CD8-positive, alpha-beta memory T cell (primary cell): ENCODE results near the gene EPS15. TPM values are rescaled to one million over a fixed set of nuclear protein-coding genes. Genes with fewer than 3 reads are reported as not detected.
"Not testable (repeated sequence)": the region's sequence is repeated elsewhere in the genome, so short reads cannot be mapped to it uniquely, and the experiment has no call there.

Experiments
- CTCF ChIA-PET: fragments of 350-600 bp; sonication (Branson Sonifier 250); formaldehyde crosslinking; loops from one replicate; lab custom pipeline; 2021; ENCODE audit warnings: antibody characterized with exemption; lab: Charles Lee
- POLR2A ChIA-PET: fragments of 350-600 bp; sonication (Branson Sonifier 250); formaldehyde crosslinking; loops from one replicate; lab custom pipeline; 2021; ENCODE audit warnings: antibody characterized with exemption; lab: Charles Lee
- DNase-seq, 5 donors: peaks; one replicate each; pipeline versions ENCODE4 v3.0.0 to v3.0.0-alpha.2; 2020 to 2022; ENCODE audit warnings: mixed read lengths in 1 of 5
- H3K27ac ChIP-seq: one replicate; pipeline ENCODE4 v1.7.0; 2013; ENCODE audit warnings: low read depth, mild to moderate bottlenecking, low read length, moderate library complexity
- H3K27me3 ChIP-seq: 2 replicates; pipeline ENCODE4 v1.7.0; 2013; ENCODE audit warnings: low read length, mild to moderate bottlenecking; ENCODE audit not compliant: insufficient read depth, poor library complexity, severe bottlenecking
- H3K36me3 ChIP-seq: 2 replicates; pipeline ENCODE4 v1.7.0; 2013; ENCODE audit warnings: mild to moderate bottlenecking, low read length, moderate library complexity; ENCODE audit not compliant: insufficient read depth
- H3K4me1 ChIP-seq: 2 replicates; pipeline ENCODE4 v1.7.0; 2013; ENCODE audit warnings: mild to moderate bottlenecking, low read length, moderate library complexity; ENCODE audit not compliant: insufficient read depth
- H3K4me3 ChIP-seq: 2 replicates; pipeline ENCODE4 v1.7.0; 2013; ENCODE audit warnings: mild to moderate bottlenecking, low read length
- H3K9me3 ChIP-seq: 2 replicates; pipeline ENCODE4 v1.7.0; 2013; ENCODE audit warnings: mild to moderate bottlenecking, low read length
- H3K27ac Mint-ChIP-seq, 8 donors: one replicate each; pipeline ENCODE4 v1.8.0; 2020 to 2021; ENCODE audit warnings: mixed read lengths in 8 of 8, mild to moderate bottlenecking in 6 of 8, inconsistent platforms in 3 of 8, moderate library complexity in 3 of 8
- H3K27me3 Mint-ChIP-seq, 2 donors: one replicate each; pipeline ENCODE4 v1.8.0; 2020 to 2021; ENCODE audit warnings: mixed read lengths in 2 of 2, mild to moderate bottlenecking in 1 of 2, moderate library complexity in 1 of 2
- H3K36me3 Mint-ChIP-seq, 3 donors: one replicate each; pipeline ENCODE4 v1.8.0; 2020 to 2021; ENCODE audit warnings: mixed read lengths in 3 of 3, inconsistent platforms in 1 of 3, mild to moderate bottlenecking in 1 of 3
- H3K4me1 Mint-ChIP-seq, 3 donors: one replicate each; pipeline ENCODE4 v1.8.0; 2020 to 2021; ENCODE audit warnings: mixed read lengths in 3 of 3, inconsistent platforms in 1 of 3, mild to moderate bottlenecking in 1 of 3
- H3K4me3 Mint-ChIP-seq, 7 donors: one replicate each; pipeline ENCODE4 v1.8.0; 2020 to 2021; ENCODE audit warnings: mixed read lengths in 7 of 7, mild to moderate bottlenecking in 6 of 7, moderate library complexity in 4 of 7, inconsistent platforms in 2 of 7
- H3K9me3 Mint-ChIP-seq, 5 donors: one replicate each; pipeline ENCODE4 v1.8.0; 2020 to 2022; ENCODE audit warnings: mixed read lengths in 5 of 5, mild to moderate bottlenecking in 3 of 5, moderate library complexity in 2 of 5, inconsistent platforms in 1 of 5
- polyA plus RNA-seq: library from polyadenylated mRNA; unstranded; fragments of 300-500 nt; fragmentation: Illumina TruSeq; gene quantifications from one replicate; pipeline ENCODE4 v1.2.3, GENCODE V29; 2021
- total RNA-seq, 2 experiments: library from RNA; stranded (reverse); gene quantifications; one replicate each; pipeline ENCODE4 v1.2.3, GENCODE V29; 2021

The EPS15 gene
- total and polyA plus RNA-seq, 3 experiments from 2014 or later = 59.6 to 112 (median 108) TPM

DNA sequence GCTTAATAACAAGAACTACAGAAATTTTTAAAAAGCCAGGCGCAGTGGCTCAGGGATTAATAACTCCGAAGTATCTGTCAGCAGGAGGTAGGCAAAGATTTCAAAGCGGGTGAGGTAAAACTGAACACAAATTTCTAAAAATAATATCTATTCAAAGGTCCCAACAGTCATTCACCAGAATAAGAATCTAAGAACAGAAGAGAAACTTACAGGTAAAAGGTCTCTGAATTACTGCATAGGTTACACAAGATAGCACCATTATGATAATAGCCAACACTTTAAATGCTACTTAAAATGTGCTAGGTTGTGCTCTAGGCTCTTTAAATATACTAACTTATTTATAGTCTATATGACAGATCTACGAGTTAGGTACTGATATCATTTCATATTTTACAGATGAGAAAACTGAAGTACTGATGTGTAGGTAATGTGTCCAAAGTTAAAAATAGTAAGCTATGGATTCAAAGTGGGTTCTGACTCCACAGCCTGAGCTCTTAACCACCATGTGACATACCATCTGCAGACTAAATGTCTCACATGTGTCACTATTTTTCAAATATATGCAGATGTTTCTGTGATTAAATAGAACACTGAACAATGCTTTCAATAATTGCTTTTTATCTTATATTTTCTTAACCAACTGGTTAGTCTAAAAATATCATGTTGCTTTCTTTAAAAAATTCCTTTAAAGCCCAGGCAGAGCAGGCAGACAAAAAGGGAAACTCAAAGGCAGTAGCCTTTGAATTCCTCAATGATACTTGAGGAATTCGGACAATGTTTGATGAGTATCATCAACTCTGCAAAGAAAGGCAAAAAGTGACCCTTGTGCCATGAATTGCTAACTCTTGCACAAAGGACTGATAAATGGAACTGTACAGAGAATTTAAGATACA, 108.3 kb downstream of the EPS15 start:
- Histone ChIP-seq H3K4me3 (no peak overlapping the region), H3K27me3 (no peaks in the 10 kb centered on the region), H3K9me3 (no peaks in the 10 kb centered on the region), H3K4me1 (no peaks in the 10 kb centered on the region), H3K36me3 (peaks cover 24% of the 10 kb centered on the region), H3K27ac (no peak overlapping the region)
- Mint-ChIP-seq H3K27me3 (peaks cover 0 to 3% of the 10 kb centered on the region in 2 donors), H3K9me3 (no peaks in the 10 kb centered on the region), H3K27ac (no peak overlapping the region), H3K4me3 (no peak overlapping the region), H3K36me3 (peaks cover 16 to 75% (median 25%) of the 10 kb centered on the region in 3 donors), H3K4me1 (peaks cover 1 to 10% (median 4%) of the 10 kb centered on the region in 3 donors)
- POLR2A ChIA-PET = no interaction called here
- CTCF ChIA-PET = no interaction called here
- no peak for DNase-seq

DNA sequence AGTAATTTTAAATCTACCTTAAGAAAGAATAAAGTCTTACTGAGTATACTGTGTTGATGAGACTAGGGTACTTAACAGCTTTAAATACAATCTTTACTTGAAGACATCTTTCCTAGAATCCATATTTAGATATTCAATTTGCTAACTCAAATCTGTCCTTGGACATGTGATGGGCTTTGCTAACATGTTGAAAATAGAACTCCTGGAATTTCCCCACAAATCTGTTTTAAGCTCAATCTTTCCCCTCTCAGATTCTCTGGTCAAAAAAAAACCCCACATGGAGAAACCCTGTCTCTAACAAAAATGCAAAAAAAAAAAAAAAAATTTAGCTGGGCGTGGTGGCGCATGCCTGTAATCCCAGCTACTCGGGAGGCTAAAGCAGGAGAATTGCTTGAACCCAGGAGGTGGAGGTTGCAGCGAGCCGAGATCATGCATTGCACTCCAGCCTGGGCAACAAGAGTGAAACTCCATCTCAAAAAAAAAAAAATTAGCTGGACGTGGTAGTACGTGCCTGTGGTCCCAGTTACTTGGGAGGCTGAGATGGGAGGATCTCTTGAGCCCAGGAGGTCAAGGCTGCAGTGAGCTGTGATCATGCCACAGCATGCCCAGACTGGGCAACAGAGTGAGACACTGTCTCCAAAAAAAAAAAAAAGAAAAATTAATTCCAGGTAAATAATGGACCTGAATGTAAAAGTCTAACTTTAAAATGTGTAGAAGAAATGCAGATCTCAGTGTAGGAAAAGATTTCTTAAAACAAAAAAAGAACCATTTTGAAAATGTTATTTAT, 109.1 kb downstream of the EPS15 start:
- H3K4me3 ChIP-seq, H3K27ac ChIP-seq, H3K9me3 Mint-ChIP-seq, H3K4me3 Mint-ChIP-seq, H3K9me3 ChIP-seq, H3K4me1 ChIP-seq, H3K4me1 Mint-ChIP-seq, H3K27me3 ChIP-seq, CTCF ChIA-PET, H3K27me3 Mint-ChIP-seq, DNase-seq: not testable (repeated sequence)
- POLR2A ChIA-PET = interaction anchor here (0.6 kb wide), 1 partner anchor 32 kb away, joined by 5 read pairs; no protein-coding TSS in a partner anchor
- H3K36me3 ChIP-seq = peaks cover 27% of the 10 kb centered on the region
- H3K36me3 Mint-ChIP-seq = peaks cover 16 to 78% (median 28%) of the 10 kb centered on the region in 3 donors
- H3K27ac Mint-ChIP-seq = peak overlapping the region in 1 of 8 donors; percentile 15

GRCh38 chr1:51392241-51392640, 126.8 kb downstream of the EPS15 start:
- peaks cover 12% of the 10 kb centered on the region for H3K36me3 ChIP-seq
- CTCF ChIA-PET = no interaction called here
- H3K9me3 Mint-ChIP-seq = no peaks in the 10 kb centered on the region

DNA sequence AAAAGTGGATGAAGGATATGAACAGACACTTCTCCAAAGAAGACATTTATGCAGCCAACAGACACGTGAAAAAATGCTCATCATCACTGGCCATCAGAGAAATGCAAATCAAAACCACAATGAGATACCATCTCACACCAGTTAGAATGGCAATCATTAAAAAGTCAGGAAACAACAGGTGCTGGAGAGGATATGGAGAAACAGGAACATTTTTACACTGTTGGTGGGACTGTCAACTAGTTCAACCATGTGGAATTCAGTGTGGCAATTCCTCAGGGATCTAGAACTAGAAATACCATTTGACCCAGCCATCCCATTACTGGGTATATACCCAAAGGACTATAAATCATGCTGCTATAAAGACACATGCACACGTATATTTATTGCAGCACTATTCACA, 128.4 kb downstream of the EPS15 start:
- H3K4me1 Mint-ChIP-seq, POLR2A ChIA-PET, H3K36me3 ChIP-seq, H3K4me3 ChIP-seq, H3K9me3 ChIP-seq, H3K27me3 Mint-ChIP-seq, H3K27ac ChIP-seq, H3K27ac Mint-ChIP-seq, H3K27me3 ChIP-seq, H3K4me1 ChIP-seq, DNase-seq, H3K4me3 Mint-ChIP-seq, H3K9me3 Mint-ChIP-seq, CTCF ChIA-PET: not testable (repeated sequence)
- H3K36me3 Mint-ChIP-seq = peaks cover 26 to 54% (median 32%) of the 10 kb centered on the region in 3 donors

More at GRCh38 chr1:51392241-51392640, 126.8 kb downstream of the EPS15 start:
- no peak overlapping the region for H3K27ac ChIP-seq
- DNase-seq = no peak
- Mint-ChIP-seq H3K4me1 (peaks cover 2 to 7% (median 6%) of the 10 kb centered on the region in 3 donors), H3K27me3 (no peaks in the 10 kb centered on the region), H3K27ac (no peak overlapping the region), H3K4me3 (no peak overlapping the region), H3K36me3 (peaks cover 26 to 59% (median 27%) of the 10 kb centered on the region in 3 donors)
- H3K4me3 ChIP-seq = no peak overlapping the region
- no peaks in the 10 kb centered on the region for H3K9me3 ChIP-seq
- POLR2A ChIA-PET = no interaction called here
- no peaks in the 10 kb centered on the region for H3K27me3 ChIP-seq
- H3K4me1 ChIP-seq = no peaks in the 10 kb centered on the region

- H3K4me3 ChIP-seq, H3K9me3 ChIP-seq, H3K4me3 Mint-ChIP-seq, CTCF ChIA-PET, H3K4me1 ChIP-seq, DNase-seq, H3K27me3 Mint-ChIP-seq, H3K9me3 Mint-ChIP-seq, H3K27ac ChIP-seq, H3K36me3 ChIP-seq, POLR2A ChIA-PET, H3K27me3 ChIP-seq, H3K27ac Mint-ChIP-seq: not testable (repeated sequence)
- Mint-ChIP-seq H3K36me3 (peaks cover 31 to 54% (median 48%) of the 10 kb centered on the region in 3 donors), H3K4me1 (peaks cover 7 to 14% (median 11%) of the 10 kb centered on the region in 3 donors)
These were observed 131.8 kb downstream of the EPS15 start for GRCh38 chr1:51387288-51387687.

GRCh38 chr1:51386259-51386658, 132.8 kb downstream of the EPS15 start:
- H3K4me1 ChIP-seq, H3K27me3 ChIP-seq, DNase-seq, H3K27me3 Mint-ChIP-seq, H3K27ac ChIP-seq, H3K36me3 ChIP-seq, H3K9me3 ChIP-seq, H3K4me3 Mint-ChIP-seq, POLR2A ChIA-PET, H3K9me3 Mint-ChIP-seq, H3K4me3 ChIP-seq, H3K27ac Mint-ChIP-seq, CTCF ChIA-PET: not testable (repeated sequence)
- peaks cover 14 to 21% (median 17%) of the 10 kb centered on the region in 3 donors for H3K4me1 Mint-ChIP-seq
- H3K36me3 Mint-ChIP-seq = peaks cover 29 to 54% (median 50%) of the 10 kb centered on the region in 3 donors

- Mint-ChIP-seq H3K4me1 (peaks cover 14 to 23% (median 20%) of the 10 kb centered on the region in 3 donors), H3K36me3 (peaks cover 29 to 59% (median 55%) of the 10 kb centered on the region in 3 donors), H3K9me3 (peaks cover 0 to 7% (median 0%) of the 10 kb centered on the region in 5 donors), H3K4me3 (no peak overlapping the region), H3K27me3 (no peaks in the 10 kb centered on the region), H3K27ac (no peak overlapping the region)
- Histone ChIP-seq H3K4me1 (no peaks in the 10 kb centered on the region), H3K36me3 (no peaks in the 10 kb centered on the region), H3K27me3 (no peaks in the 10 kb centered on the region), H3K27ac (no peak overlapping the region), H3K4me3 (no peak overlapping the region), H3K9me3 (no peaks in the 10 kb centered on the region)
- POLR2A ChIA-PET = no interaction called here
- DNase-seq = no peak
- CTCF ChIA-PET = no interaction called here
These were observed 133.3 kb downstream of the EPS15 start for GRCh38 chr1:51385776-51386175.

- no peak overlapping the region for H3K27ac ChIP-seq
- no peaks in the 10 kb centered on the region for H3K9me3 ChIP-seq
- ChIA-PET CTCF (no interaction called here), POLR2A (no interaction called here)
- H3K4me1 ChIP-seq = no peaks in the 10 kb centered on the region
- Mint-ChIP-seq H3K9me3 (peaks cover 0 to 7% (median 0%) of the 10 kb centered on the region in 5 donors), H3K36me3 (peaks cover 38 to 84% (median 62%) of the 10 kb centered on the region in 3 donors), H3K27ac (no peak overlapping the region), H3K27me3 (peaks cover 0 to 1% of the 10 kb centered on the region in 2 donors), H3K4me1 (peaks cover 7 to 23% (median 21%) of the 10 kb centered on the region in 3 donors), H3K4me3 (no peak overlapping the region)
- H3K36me3 ChIP-seq = no peaks in the 10 kb centered on the region
- no peaks in the 10 kb centered on the region for H3K27me3 ChIP-seq
- no peak for DNase-seq
- H3K4me3 ChIP-seq = no peak overlapping the region
These were observed 137.1 kb downstream of the EPS15 start for GRCh38 chr1:51381964-51382363.
